Amniotic stem cell (primary cell): Measurements from ENCODE around the gene WBP1.
A peak's percentile ranks its signal among the peaks of the same experiment; 100 is the strongest.
"Not testable (repeated sequence)": the region's sequence is repeated elsewhere in the genome, so short reads cannot be mapped to it uniquely, and the experiment has no call there.

Experiments used
- DNase-seq: peaks from one replicate; lab custom pipeline; 2025; lab: John Stamatoyannopoulos, UW

WBP1 gene

DNA sequence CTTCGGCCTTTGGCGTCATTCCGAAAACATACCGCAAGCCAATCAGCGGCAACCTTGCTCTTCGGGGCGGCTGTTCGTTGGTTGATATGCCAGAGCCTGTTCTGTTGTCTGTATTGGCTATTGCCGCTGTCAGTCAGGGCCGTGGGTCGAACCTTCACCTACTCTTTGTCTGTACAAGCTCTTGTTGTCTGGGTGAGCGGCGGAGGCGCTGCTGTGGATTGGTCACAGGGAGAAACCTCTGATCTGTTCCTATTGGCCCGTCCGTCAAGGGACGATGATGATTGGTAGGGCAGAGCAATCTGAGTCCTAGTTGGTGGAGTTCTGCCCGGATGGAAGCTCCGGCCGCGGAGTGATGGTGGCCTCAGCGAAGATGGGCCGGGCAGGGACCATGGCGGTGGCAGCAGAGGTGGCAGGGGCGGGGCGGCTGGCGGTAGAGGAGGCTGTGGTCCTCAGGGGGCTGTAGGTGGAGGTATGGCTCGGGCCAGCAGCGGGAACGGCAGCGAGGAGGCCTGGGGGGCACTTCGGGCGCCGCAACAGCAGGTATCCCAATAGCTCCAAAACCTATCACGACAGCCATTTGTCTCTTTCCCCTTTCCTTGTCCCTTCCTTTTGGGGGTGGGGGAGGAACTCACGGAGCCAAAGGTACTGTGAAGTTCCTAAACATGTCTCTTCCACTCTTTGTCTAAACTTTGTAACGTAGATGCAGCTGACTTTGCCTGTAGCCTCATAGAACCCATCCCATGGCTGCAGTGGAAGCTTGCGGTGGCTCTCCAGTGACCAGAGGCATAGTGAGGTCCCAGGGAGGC lies at the start of gene WBP1:
WBP1 (plus strand) TSS at position 307 of the 806 bp plus-strand sequence; CDS start at position 472, 165 bp downstream.
- DNase-seq: peak; percentile 99

DNA sequence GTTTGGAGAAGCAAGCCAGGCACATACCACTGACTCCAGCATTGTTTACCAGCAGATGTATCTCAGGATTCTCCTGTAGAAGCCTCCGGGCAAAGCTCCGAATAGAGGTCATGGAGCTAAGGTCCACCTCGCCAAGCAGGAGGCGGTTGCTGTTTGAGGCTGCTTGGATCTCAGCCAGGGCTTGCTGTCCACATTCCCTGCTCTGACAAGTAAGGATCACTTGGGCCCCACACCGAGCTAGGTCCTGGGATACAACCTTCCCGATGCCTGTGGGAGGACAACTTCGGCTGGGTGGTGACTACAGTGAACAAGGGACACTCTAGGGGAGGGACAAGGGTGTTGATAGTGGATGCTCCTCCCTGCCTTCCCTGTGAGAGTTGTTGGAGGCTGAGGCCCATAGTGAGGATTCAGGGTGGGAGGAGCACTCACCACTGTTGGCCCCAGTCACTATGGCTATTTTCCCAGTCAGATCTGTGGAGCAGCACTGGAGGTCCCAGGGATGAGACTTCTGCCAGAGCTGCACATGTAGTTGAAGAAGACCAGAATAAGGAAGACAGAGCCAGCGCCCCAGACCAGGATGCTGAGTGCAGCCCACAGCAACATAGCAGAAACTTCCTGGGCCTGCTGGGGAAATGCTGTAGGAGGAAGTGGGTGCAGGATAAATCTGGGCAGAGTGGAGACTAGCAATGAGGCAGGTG lies 45.1 kb upstream of the WBP1 start:
- DNase-seq: no peak

DNA sequence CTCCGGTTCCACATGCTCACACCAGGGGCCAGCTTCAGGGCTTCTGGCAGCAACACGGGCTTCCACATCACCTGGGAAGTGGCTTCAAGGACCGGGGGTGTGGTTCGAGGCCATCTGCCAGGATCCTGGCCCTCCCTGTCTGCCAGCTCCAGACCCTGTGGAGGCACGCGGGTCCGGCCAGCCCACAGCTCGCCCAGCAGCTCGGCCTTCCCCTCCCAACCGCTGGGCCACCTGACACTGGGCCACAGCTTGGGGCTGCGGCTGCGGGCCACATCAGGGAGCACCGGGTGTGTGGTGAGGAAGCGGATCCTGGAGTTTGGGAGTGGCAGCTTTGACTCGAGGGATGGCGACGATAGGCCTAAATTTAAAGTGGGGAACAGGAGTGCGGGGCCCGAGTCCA lies 43.8 kb upstream of the WBP1 start:
- DNase-seq: no peak

DNA sequence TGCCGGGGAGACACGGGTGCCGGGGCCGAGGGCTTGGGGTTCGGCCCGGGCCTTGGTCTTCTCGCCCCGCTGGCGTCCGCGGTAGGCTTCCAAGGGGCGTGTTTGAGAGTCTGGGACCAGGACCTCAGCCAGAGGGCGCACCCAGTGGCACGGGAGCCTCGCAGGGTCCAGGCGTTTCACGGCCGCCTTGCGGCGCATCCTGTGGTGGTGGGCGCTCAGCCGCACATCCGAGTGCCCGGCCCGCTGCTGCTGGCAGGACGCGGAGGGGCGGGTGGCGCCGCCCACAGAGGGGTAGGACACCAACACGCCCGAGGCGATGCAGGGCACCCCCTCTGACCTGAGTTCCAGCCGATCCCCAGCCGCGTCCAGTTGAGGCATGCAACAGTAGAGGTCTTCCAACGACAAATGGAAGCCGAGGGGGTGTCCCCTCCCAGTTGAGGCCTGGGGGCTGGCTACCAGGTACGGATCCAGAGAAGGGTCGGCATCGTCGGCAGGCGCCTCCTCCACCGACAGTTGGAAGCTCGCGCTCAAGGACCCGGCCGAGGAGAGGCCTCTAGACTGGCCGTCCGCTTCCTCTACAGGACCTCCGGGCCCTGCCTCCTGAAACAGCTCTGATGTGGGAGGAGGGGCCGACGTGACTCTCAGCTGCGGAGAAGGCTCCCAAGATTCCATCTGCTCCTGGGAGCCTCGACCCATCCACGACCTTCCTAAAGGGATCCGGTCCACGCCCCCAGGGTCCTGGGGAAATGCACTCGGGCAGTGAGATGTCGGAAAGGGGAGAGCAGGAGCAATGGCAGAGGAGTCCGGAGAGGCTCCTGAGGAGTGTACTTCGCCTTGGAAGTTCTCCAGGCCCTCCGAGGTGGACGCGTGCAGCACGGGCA lies 43.1 kb upstream of the WBP1 start:
- no peak for DNase-seq

DNA sequence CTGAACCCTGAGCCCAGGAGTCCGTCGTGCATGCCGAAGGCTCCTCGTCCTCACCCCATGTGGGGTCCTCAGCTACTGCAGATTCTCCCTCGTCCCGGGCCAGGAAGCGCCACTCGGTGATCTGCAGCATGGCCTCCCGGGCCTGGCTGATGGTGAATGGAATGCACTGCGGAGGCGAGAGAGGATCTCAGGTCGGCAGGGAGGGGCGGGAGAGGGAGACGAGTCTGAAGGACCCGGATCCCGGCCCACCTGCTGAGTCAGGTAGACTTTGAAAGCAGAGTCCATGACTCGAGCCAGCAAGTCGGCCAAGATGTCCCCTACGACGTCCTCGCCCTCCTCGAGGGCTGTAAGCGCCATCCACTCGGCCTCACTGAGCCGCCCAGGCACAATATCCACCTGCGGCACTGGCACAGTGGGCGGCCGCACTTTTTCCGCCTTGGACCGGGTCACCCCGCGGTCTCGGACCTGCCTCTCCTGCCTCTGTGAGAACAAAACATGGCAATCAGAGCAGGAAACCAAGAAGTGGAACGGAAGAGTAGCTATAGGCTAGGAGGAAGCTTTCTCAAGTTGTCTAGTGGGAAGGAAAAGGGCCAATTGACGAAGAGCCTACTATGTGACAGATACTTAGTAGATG lies 42.4 kb upstream of the WBP1 start:
- DNase-seq: no peak

DNA sequence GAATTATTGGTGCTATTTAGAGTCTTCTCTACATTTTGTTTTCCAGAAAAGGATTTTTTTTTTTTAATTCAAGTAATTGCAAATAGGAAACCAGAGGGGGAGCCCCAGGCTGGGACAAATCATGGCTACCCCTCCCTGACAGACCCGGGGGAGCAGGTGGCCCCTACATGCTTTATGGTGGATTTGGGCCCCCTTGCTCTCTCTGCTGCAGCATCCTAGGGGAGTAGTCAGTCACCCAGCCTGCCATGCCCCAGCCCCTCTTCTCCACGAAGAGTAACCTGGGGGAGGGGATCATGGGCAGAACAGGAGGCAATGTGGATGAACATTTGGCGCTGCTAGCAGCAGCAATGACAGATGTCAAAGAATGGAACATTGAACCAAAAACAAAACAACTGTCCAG lies 41.5 kb upstream of the WBP1 start:
- no peak for DNase-seq

DNA sequence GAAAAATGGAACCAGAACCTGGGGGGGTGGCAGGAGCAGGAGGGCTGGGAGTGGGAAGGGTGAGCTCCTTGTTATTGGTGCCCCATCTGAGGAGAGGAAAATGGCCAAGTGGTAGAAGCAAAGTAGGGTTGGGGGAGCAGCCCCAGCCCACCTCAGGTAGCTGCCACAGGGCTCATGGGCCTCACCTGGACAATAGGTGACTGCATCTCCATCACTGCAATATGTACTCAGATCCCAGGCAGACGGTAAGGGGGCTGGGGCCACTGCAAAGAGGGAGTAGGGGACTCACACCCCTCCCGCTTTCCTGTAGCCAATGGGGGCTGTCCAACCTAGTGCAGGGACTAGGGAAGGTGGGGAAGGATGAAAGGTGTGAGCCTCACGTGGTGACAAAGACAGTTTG lies 41.0 kb upstream of the WBP1 start:
- DNase-seq: no peak

DNA sequence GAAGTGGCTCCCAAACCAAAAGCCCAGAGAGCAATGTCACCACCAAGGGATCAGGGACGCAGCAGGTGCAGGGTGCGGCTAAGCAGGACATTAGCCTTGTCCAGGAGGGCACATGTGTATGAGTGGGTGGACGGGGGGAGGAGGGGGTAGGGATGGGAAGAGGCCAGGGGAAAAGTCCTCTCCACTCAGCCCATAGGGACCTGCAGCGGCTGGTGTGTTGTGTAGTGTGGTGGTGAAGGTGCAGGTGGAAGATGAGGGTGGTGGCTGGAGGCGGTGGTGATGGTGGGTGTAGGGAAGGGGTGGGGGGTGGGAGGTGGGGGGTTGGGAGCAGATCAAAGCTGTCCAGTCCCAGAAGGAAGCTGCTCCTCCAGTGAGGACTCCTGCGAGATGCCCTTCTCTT lies 40.5 kb upstream of the WBP1 start:
- no peak for DNase-seq

DNA sequence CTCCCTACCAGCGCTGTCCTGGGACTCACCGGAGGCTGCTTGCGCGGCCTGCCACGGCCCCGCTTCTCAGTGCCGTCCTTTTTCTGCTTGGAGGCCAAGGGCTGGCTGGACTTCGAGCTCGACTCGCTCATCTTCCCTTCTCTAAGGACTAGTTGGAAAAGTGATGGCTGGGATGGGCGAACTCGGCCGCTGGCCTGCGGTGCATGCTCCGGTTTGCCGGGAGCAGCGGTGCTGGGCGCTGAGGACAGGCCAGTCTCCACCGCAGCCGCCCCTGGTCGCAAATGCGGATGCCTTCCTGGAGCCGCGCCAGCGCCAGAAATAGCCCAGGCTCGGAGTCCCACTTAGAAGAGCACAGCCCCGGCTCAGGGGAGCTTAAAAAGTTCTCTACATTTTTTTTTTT lies 39.9 kb upstream of the WBP1 start:
- no peak for DNase-seq

DNA sequence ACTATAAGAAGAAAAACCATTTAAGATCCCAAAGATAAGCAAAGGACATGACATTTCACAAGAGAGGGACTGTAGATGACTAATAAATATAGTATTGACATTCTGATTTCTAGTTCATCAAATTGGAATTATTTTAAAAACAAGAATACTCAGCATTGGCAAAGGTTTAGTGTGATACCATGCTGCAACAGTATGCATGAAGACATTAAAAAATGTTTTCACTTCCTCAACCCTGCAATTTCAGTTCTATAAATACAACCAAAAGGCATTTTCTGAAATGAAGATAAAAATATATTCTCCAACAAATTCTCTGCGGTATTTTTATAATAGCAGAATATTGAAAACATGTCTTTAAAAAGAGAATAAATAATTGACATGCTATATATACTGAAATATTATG lies 38.9 kb upstream of the WBP1 start:
- DNase-seq: no peak

DNA sequence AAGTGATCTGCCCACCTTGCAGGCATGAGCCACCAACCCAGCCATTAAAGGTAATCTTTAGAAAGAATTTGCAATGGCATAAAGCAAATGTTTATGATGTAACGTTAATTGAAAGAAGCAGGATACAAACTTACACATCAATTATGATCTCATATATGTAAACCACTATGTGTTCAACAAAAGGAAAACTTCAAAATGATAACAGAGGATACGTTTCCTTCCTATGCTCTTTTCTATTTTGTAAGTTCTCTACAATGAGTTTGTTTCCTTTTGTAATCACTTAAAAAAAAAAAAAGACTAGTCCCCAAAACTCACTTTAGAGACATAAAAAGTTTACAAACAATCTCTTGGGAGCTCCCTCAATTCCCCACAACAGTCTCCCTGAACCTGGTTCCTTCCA lies 38.2 kb upstream of the WBP1 start:
- no peak for DNase-seq

DNA sequence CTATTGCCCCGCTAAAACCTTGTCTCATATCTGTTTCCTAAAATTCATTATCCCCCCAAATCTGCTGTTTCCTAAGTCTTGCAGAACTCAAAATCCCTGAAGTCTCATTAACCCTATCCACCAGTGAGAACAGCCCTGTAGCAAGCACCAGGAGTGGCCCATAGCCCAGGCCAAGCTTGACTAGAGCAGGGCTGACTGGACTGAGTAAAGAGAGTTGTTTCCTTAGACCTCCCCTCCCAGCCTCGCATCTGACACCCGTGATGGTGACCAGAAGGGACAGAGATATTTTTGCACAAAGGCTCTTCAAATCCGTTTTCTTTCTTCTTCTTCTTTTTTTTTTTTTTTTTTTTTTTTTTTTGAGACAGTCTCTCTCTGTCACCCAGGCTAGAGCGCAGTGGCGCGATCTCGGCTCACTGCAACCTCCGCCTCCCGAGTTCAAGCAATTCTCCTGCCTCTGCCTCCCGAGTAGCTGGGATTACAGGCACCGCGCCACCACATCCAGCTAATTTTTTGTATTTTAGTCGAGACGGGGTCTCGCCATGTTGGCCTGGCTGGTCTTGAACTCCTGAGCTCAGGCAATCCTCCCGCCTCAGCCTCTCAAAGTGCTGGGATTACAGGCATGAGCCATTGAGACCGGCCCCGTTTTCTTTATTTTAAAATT lies 37.7 kb upstream of the WBP1 start:
- DNase-seq: not testable (repeated sequence)

DNA sequence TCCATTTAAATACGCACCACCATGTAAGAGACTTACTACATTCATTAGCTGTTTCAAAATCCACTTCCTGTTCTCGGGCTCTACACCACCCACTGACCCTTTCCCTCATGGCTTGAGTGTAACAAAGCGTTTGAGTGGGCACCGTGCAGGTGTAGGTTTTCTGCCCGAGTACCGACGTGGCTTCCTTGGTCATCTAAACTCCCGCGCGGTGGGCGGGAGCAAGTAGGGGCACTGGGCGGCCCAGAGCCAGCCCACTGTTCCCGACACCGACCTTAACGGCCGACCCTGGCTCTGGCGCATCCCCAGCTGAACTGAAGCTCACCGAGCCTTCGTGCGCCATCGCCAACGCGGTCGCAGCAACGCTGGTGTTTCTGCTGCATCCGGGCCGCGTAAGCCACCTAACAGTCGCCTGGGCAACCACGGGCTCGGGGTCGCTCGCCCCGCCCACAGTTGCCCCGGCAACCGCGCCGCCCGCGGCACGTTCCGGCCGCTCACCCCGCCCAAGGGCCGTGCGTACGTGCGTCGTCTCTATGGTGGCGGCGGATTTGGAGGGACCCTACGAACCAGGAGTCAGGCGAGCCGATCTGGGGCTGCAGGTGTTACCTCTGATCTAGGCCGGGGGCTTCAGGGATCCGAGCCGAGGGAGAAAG lies 36.9 kb upstream of the WBP1 start, which contains the start of the genes C2orf81 and WDR54:
C2orf81 (minus strand) TSS at position 399 of the 650 bp plus-strand sequence; CDS start at position 340, 59 bp downstream.
WDR54 (plus strand) TSS at position 510 of the 650 bp plus-strand sequence. CDS start 424 bp downstream, outside the sequence.
- DNase-seq: peak; percentile 45

DNA sequence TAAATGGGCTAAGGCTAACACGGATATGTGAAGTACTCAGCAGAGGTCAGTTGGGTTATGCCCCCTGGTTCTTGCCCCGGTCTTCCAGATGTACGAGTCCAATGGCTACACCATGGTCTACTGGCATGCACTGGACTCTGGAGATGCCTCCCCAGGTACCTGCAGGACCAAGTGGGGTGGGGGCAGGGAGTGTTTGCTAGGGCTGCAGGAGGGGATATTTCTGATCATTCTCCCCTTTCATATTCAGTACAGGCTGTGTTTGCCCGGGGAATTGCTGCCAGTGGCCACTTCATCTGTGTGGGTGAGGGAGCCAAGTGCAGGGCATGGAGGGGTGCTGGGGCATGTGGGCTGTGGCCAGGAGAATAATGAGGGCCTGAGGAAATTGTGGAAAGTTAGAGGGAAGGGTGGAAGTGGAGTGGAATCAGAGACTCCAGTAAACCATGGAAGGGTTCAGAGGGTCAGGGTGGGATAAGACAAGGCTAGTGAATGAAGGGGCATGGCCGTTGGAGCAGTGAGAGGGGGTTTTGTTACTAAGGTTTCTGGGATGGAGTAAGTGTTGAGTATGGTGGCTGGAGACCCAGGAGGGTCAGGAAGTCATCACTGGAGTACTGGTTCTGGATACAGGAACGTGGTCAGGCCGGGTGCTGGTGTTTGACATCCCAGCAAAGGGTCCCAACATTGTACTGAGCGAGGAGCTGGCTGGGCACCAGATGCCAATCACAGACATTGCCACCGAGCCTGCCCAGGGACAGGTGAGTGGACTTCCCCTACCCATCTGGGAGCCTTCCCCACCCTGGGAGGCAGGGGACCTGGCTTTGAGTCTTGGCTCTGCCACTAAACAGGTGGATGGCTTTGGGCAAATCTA lies 34.8 kb upstream of the WBP1 start:
- DNase-seq: no peak

DNA sequence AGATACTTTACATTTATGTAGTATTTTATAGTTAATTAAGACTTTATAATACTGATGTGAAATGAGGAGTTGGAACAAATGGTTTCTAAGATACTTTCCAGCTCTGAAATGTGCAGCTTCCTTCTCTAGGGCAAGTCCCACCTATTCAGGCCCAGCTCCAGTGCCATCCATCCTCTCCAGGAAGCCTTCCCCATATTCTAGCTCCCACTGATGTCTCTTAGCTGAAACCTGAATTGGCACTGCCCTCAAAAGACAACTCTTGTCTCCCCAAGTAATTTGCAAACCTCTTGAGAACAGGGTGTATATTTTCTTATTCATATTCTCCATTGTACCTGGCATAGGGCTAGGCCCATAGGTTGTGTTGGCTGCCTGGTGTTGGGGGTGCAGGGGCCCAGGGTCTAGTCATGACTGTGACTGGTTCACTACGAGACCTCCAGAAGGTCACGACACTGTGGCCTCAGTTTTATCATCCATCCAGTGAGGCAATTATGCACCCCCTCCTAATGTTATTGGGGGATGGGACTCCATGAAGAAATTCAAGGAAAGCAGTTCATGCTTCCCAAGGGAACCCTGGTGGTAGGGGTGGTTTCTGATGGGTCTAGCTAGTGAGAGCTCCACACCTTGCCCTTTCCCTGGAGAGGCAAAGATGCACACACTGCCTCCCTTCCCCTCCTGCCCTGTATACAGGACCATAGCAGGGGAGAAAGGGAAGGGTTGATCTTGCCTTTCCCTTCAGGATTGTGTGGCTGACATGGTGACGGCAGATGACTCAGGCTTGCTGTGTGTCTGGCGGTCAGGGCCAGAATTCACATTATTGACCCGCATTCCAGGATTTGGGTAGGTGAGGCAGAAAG lies 33.9 kb upstream of the WBP1 start:
- no peak for DNase-seq

DNA sequence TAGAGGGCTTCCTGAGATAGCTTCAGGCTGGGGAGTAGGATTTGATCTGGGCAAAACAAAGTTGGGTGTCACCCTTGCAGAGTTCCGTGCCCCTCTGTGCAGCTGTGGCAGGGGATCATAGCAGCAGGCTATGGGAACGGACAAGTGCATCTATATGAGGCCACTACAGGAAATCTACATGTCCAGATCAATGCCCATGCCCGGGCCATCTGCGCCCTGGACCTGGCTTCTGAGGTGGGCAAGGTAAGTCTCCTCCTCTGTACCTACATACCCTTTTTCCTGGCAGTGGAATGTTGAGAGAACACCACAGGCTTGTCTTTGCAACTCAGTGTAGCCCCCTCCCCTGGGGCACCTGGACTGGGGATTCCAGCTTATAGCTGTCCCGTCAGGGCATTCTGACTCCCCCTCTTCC lies 33.2 kb upstream of the WBP1 start:
- DNase-seq: no peak

DNA sequence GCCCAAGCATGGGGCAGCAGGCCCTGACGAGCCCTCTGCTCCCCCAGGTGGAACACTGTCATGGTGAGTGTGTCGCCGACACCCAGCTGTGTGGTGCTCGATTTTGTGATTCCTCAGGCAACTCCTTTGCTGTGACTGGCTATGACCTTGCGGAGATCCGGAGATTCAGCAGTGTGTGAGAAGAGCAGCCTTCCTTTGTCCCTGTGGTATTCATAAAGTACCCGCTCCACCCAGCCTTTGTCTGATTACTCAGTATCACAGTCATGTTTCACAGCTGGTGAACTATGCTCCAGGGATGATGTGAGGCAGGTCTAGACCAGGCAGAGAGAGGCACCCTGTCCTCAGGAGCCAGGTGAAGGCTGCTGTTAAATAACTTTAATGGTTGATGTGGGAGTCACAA lies 32.7 kb upstream of the WBP1 start:
- no peak for DNase-seq

DNA sequence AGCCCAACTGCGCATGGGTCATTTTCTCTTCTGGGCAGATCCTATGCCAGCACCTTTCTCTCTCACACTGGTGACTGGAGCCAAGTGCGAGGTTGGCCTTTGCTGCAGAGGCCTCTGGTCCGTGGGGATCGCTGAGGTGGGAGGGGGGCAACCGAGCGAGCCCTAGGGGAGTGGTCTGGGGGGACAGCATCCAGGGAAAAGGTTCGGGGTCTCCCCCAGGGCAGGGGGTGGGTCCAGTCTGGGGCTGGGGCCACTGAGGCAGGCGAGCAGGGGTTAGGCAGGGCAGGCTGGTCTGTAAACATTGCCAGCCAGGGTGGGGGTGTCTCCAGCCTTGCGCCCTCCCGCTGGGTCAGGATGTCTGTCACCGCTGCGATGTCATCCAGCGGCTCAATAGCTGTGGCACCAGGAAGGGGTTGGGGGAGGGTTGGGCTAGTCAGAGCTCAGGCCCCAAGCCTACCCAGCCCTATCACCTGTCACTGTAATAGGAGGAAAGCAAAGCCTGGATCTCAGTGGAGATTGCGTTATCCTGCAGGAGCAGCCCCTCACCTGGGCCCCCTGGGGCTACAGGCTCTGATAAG lies 32.0 kb upstream of the WBP1 start:
- no peak for DNase-seq
